WTC11 (cell line): ENCODE data around the gene TYSND1. TPM values are rescaled to one million over a fixed set of nuclear protein-coding genes. Genes with fewer than 3 reads are reported as not detected.

Source experiments
- ATAC-seq: fragments of 200-7000 bp; cut with Tn5 transposase; 2 replicates; pipeline ENCODE4 v1.10.0; 2021; ENCODE audit warnings: mild to moderate bottlenecking, moderate library complexity
- CTCF ChIA-PET: fragments of 300-600 bp; sonication (Branson Sonifier 250); formaldehyde crosslinking; loops from one replicate; lab custom pipeline; 2021; ENCODE audit warnings: antibody characterized with exemption; lab: Charles Lee
- POLR2A ChIA-PET: fragments of 350-600 bp; sonication (Branson Sonifier 250); formaldehyde crosslinking; loops from one replicate; lab custom pipeline; 2021; ENCODE audit warnings: antibody characterized with exemption; lab: Charles Lee
- DNase-seq: peaks from one replicate; pipeline ENCODE4 v3.0.0; 2021; ENCODE audit warnings: low spot score
- H3K27ac Mint-ChIP-seq: 2 replicates; pipeline ENCODE4 v1.8.0; 2021; ENCODE audit warnings: mixed read lengths
- H3K27me3 Mint-ChIP-seq: 2 replicates; pipeline ENCODE4 v1.8.0; 2021; ENCODE audit warnings: low read depth, mild to moderate bottlenecking, moderate library complexity, mixed read lengths
- H3K36me3 Mint-ChIP-seq: 2 replicates; pipeline ENCODE4 v1.8.0; 2021; ENCODE audit warnings: mixed read lengths
- H3K4me1 Mint-ChIP-seq: 2 replicates; pipeline ENCODE4 v1.8.0; 2022; ENCODE audit warnings: mixed read lengths
- H3K4me3 Mint-ChIP-seq: 2 replicates; pipeline ENCODE4 v1.8.0; 2021; ENCODE audit warnings: mild to moderate bottlenecking, moderate library complexity, mixed read lengths
- H3K9me3 Mint-ChIP-seq: 2 replicates; pipeline ENCODE4 v1.8.0; 2021; ENCODE audit warnings: mixed read lengths
- AR ChIP-seq: fragments of 250-450 bp; sonication (Bioruptor Pico); IDR thresholded peaks from 2 replicates; pipeline ENCODE4 v1.9.0; 2021; ENCODE audit warnings: mild to moderate bottlenecking
- ARID4B ChIP-seq: sonication (generic); formaldehyde crosslinking; IDR thresholded peaks from 2 replicates; pipeline ENCODE4 v1.8.0; 2023; ENCODE audit warnings: missing genetic modification reagents, mild to moderate bottlenecking, borderline replicate concordance
- CREB1 ChIP-seq: sonication (generic); formaldehyde crosslinking; IDR thresholded peaks from 2 replicates; pipeline ENCODE4 v1.8.0; 2023; ENCODE audit warnings: mild to moderate bottlenecking, missing genetic modification reagents
- CREM ChIP-seq: sonication (generic); formaldehyde crosslinking; IDR thresholded peaks from 2 replicates; pipeline ENCODE4 v1.8.1; 2022; ENCODE audit warnings: mild to moderate bottlenecking, missing genetic modification reagents, moderate library complexity
- CTCF ChIP-seq: fragments of 200-600 bp; IDR thresholded peaks from 2 replicates; pipeline ENCODE4 v1.8.0; 2022; ENCODE audit warnings: antibody characterized with exemption
- ETV6 ChIP-seq: sonication (generic); formaldehyde crosslinking; IDR thresholded peaks from 2 replicates; pipeline ENCODE4 v1.8.1; 2022; ENCODE audit warnings: mild to moderate bottlenecking, missing genetic modification reagents
- FOXJ3 ChIP-seq: sonication (generic); formaldehyde crosslinking; IDR thresholded peaks from 2 replicates; pipeline ENCODE4 v1.9.0; 2021; ENCODE audit warnings: missing genetic modification reagents, mild to moderate bottlenecking, borderline replicate concordance
- FOXK1 ChIP-seq: sonication (generic); formaldehyde crosslinking; IDR thresholded peaks from 2 replicates; pipeline ENCODE4 v1.8.0; 2022; ENCODE audit warnings: mild to moderate bottlenecking, moderate library complexity, missing genetic modification reagents
- HMGA2 ChIP-seq: fragments of 250-450 bp; sonication (Bioruptor Pico); IDR thresholded peaks from 2 replicates; pipeline ENCODE4 v1.4.0; 2021; ENCODE audit warnings: mild to moderate bottlenecking, moderate library complexity
- HMGXB4 ChIP-seq: sonication (generic); formaldehyde crosslinking; IDR thresholded peaks from 2 replicates; pipeline ENCODE4 v1.8.1; 2023; ENCODE audit warnings: mild to moderate bottlenecking, moderate library complexity, missing genetic modification reagents
- IRF2 ChIP-seq: sonication (generic); formaldehyde crosslinking; IDR thresholded peaks from 2 replicates; pipeline ENCODE4 v1.8.0; 2022; ENCODE audit warnings: low read depth, missing genetic modification reagents, borderline replicate concordance
- KAT7 ChIP-seq: sonication (generic); formaldehyde crosslinking; IDR thresholded peaks from 2 replicates; pipeline ENCODE4 v1.8.1; 2023; ENCODE audit warnings: missing genetic modification reagents, mild to moderate bottlenecking, borderline replicate concordance
- MYBL2 ChIP-seq: sonication (generic); formaldehyde crosslinking; IDR thresholded peaks from 2 replicates; pipeline ENCODE4 v1.8.1; 2023; ENCODE audit warnings: mild to moderate bottlenecking, moderate library complexity, missing genetic modification reagents
- NR2C2 ChIP-seq: sonication (generic); formaldehyde crosslinking; IDR thresholded peaks from 2 replicates; pipeline ENCODE4 v1.8.0; 2022; ENCODE audit warnings: mild to moderate bottlenecking, missing genetic modification reagents
- RORB ChIP-seq: fragments of 250-450 bp; sonication (Bioruptor Pico); IDR thresholded peaks from 2 replicates; pipeline ENCODE4 v1.9.0; 2021; ENCODE audit warnings: mild to moderate bottlenecking
- TP53 ChIP-seq: sonication (generic); formaldehyde crosslinking; IDR thresholded peaks from 2 replicates; pipeline ENCODE4 v1.8.1; 2023; ENCODE audit warnings: mild to moderate bottlenecking, missing genetic modification reagents
- USF2 ChIP-seq: sonication (generic); formaldehyde crosslinking; IDR thresholded peaks from 2 replicates; pipeline ENCODE4 v1.8.1; 2023; ENCODE audit warnings: mild to moderate bottlenecking, missing genetic modification reagents, moderate library complexity
- ZBTB21 ChIP-seq: sonication (generic); formaldehyde crosslinking; IDR thresholded peaks from 2 replicates; pipeline ENCODE4 v1.8.1; 2023; ENCODE audit warnings: mild to moderate bottlenecking, missing genetic modification reagents, borderline replicate concordance
- ZNF263 ChIP-seq: sonication (generic); formaldehyde crosslinking; IDR thresholded peaks from 2 replicates; pipeline ENCODE4 v1.8.1; 2022; ENCODE audit warnings: low read depth, mild to moderate bottlenecking, moderate library complexity, missing genetic modification reagents
- ZSCAN18 ChIP-seq: fragments of 250-450 bp; sonication (Bioruptor Pico); IDR thresholded peaks from 2 replicates; pipeline ENCODE4 v2.1.2; 2022; ENCODE audit warnings: mild to moderate bottlenecking, moderate library complexity
- total RNA-seq: library from RNA; stranded (reverse); gene quantifications from 3 replicates; pipeline ENCODE4 v1.2.3, GENCODE V29; 2021

TYSND1 gene
- total RNA-seq, 1 experiment from 2014 or later = 18.9 TPM

GRCh38 chr10:70146489-70147258 is at the start of gene TYSND1 (continued):
- TF ChIP-seq TP53 (CRISPR knock-in tag) = peak; percentile 10; the same call in 1 of the 2 replicates
- peak; percentile 33; the same call in 1 of the 2 replicates for TF ChIP-seq ETV6 (CRISPR knock-in tag)
- TF ChIP-seq ZBTB21 (CRISPR knock-in tag) = peak; percentile 59
- no peak for TF ChIP-seq IRF2 (CRISPR knock-in tag)
- peak; percentile 87 for TF ChIP-seq HMGXB4 (CRISPR knock-in tag)
- 0 out of 2 replicates have a peak, but pooled peaks have one; percentile 10 for TF ChIP-seq USF2 (CRISPR knock-in tag)
- no peak for TF ChIP-seq NR2C2 (CRISPR knock-in tag)
- no peak for TF ChIP-seq CREB1 (CRISPR knock-in tag)
- no peak for TF ChIP-seq HMGA2 (CRISPR knock-in tag)
- no peak for TF ChIP-seq FOXK1 (CRISPR knock-in tag)

- ChIA-PET CTCF (interaction anchor here (0.6 to 1.1 kb wide), 6 partner anchors 47 to 235 kb away, joined by 3 to 6 read pairs (median 3); partner anchors contain the start of gene TYSND1), POLR2A (no interaction called here)
- Mint-ChIP-seq H3K9me3 (no peaks in the 10 kb centered on the region), H3K4me1 (peaks cover 9% of the 10 kb centered on the region), H3K36me3 (peaks cover 3% of the 10 kb centered on the region; the same call in 1 of the 2 replicates), H3K27ac (no peak overlapping the region), H3K27me3 (no peaks in the 10 kb centered on the region), H3K4me3 (no peak overlapping the region)
- ATAC-seq (no peak), DNase-seq (no peak)
- TF ChIP-seq KAT7 (CRISPR knock-in tag) (no peak), RORB (no peak), AR (CRISPR knock-in tag) (no peak), ARID4B (no peak), ZNF263 (CRISPR knock-in tag) (no peak), CTCF (no peak), MYBL2 (CRISPR knock-in tag) (no peak), HMGXB4 (CRISPR knock-in tag) (no peak), CREM (CRISPR knock-in tag) (no peak), ZSCAN18 (CRISPR knock-in tag) (no peak), FOXJ3 (CRISPR knock-in tag) (no peak)
Observed at GRCh38 chr10:70193391-70193844, 46.9 kb upstream of the TYSND1 start.
